DND-41 (cell line): ENCODE results near the gene PDE4D.
"Not testable (repeated sequence)": the region's sequence is repeated elsewhere in the genome, so short reads cannot be mapped to it uniquely, and the experiment has no call there.

ENCODE experiments used
- ATAC-seq: fragments of 200-7000 bp; cut with Tn5 transposase; 3 replicates; pipeline ENCODE4 v1.9.1; 2021; ENCODE audit warnings: low read depth; ENCODE audit not compliant: insufficient read depth
- DNase-seq: peaks from one replicate; pipeline ENCODE4 v3.0.0-alpha.2; 2020
- H2AFZ ChIP-seq: 2 replicates; pipeline ENCODE4 v1.6.0; 2012; ENCODE audit warnings: low read depth, low read length
- H3K27ac ChIP-seq: 2 replicates; pipeline ENCODE4 v1.5.1; 2012; ENCODE audit warnings: low read length, inconsistent platforms
- H3K27me3 ChIP-seq: fragments of 200-600 bp; sonication (generic); 2 replicates; pipeline ENCODE4 v1.6.0; 2012; ENCODE audit warnings: low read length, mild to moderate bottlenecking, inconsistent platforms; ENCODE audit not compliant: insufficient read depth, poor library complexity
- H3K36me3 ChIP-seq: 2 replicates; pipeline ENCODE4 v1.5.1; 2012; ENCODE audit warnings: low read length, inconsistent platforms; ENCODE audit not compliant: insufficient read depth
- H3K4me1 ChIP-seq: 2 replicates; pipeline ENCODE4 v1.5.1; 2012; ENCODE audit warnings: mild to moderate bottlenecking, low read length; ENCODE audit not compliant: insufficient read depth
- H3K4me2 ChIP-seq: 2 replicates; pipeline ENCODE4 v1.6.0; 2012; ENCODE audit warnings: mild to moderate bottlenecking, moderate library complexity, low read length, inconsistent platforms; ENCODE audit not compliant: insufficient read depth
- H3K4me3 ChIP-seq, 2 experiments: fragments of 200-600 bp in 1 of 2; shearing (Covaris generic) in 1 of 2; 2 replicates each; pipeline ENCODE4 v1.5.1; 2012 to 2016; ENCODE audit warnings: inconsistent platforms in 2 of 2, low read length in 2 of 2, mild to moderate bottlenecking in 2 of 2, low read depth in 1 of 2, moderate library complexity in 1 of 2
- H3K79me2 ChIP-seq: 2 replicates; pipeline ENCODE4 v1.6.0; 2012; ENCODE audit warnings: low read length, inconsistent platforms; ENCODE audit not compliant: insufficient read depth
- H3K9ac ChIP-seq: 2 replicates; pipeline ENCODE4 v1.6.0; 2012; ENCODE audit warnings: low read depth, mild to moderate bottlenecking, inconsistent platforms, low read length, moderate library complexity
- H3K9me3 ChIP-seq: 2 replicates; pipeline ENCODE4 v1.5.1; 2012; ENCODE audit warnings: low read length, moderate library complexity, mild to moderate bottlenecking, inconsistent platforms; ENCODE audit not compliant: insufficient read depth, severe bottlenecking
- H4K20me1 ChIP-seq: 2 replicates; pipeline ENCODE4 v1.6.0; 2012; ENCODE audit warnings: low read length; ENCODE audit not compliant: insufficient read depth
- CTCF ChIP-seq: IDR thresholded peaks from 2 replicates; pipeline ENCODE4 v1.5.1; 2012; ENCODE audit warnings: borderline replicate concordance, low read length, moderate library complexity, mild to moderate bottlenecking; ENCODE audit not compliant: poor library complexity, severe bottlenecking; ENCODE audit errors: extremely low read depth
- EZH2 ChIP-seq: IDR thresholded peaks from 3 replicates; pipeline ENCODE4 v1.6.1; 2012; ENCODE audit warnings: borderline replicate concordance, low read depth, mild to moderate bottlenecking, moderate library complexity, low read length, inconsistent platforms; ENCODE audit not compliant: severe bottlenecking

PDE4D gene

GRCh38 chr5:59303289-59303716, 590.2 kb downstream of the PDE4D start:
- H3K27ac ChIP-seq, H3K36me3 ChIP-seq, H2AFZ ChIP-seq, H3K9ac ChIP-seq, H3K4me1 ChIP-seq, H3K4me3 ChIP-seq, H3K9me3 ChIP-seq, H3K79me2 ChIP-seq, DNase-seq, ATAC-seq, H3K4me2 ChIP-seq, H3K27me3 ChIP-seq, H4K20me1 ChIP-seq: not testable (repeated sequence)

DNA sequence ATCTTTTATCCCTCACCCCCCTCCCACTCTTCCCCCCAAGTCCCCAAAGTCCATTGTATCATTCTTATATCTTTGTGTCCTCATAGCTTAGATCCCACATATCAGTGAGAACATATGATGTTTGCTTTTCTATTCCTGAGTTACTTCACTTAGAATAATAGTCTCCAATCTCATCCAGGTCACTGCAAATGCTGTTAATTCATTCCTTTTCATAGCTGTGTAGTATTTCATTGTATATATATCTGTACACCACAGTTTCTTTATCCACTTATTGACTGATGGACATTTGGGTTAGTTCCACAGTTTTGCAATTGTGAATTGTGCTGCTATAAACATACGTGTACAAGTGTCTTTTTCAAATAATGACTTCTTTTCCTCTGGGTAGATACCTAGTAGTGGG, 591.0 kb downstream of the PDE4D start:
- DNase-seq, H4K20me1 ChIP-seq, H3K4me1 ChIP-seq, H2AFZ ChIP-seq, H3K27ac ChIP-seq, H3K4me2 ChIP-seq, H3K27me3 ChIP-seq, H3K4me3 ChIP-seq, H3K9ac ChIP-seq, H3K36me3 ChIP-seq, ATAC-seq, H3K9me3 ChIP-seq, H3K79me2 ChIP-seq: not testable (repeated sequence)

GRCh38 chr5:59301727-59302126, 591.8 kb downstream of the PDE4D start:
- ATAC-seq = no peak
- no peaks in the 10 kb centered on the region for H3K36me3 ChIP-seq
- no peaks in the 10 kb centered on the region for H3K9me3 ChIP-seq
- H3K27me3 ChIP-seq = no peaks in the 10 kb centered on the region
- no peak for DNase-seq
- no peak for TF ChIP-seq EZH2
- no peak for TF ChIP-seq CTCF
- H3K4me3 ChIP-seq = no peak overlapping the region
- no peak overlapping the region for H3K27ac ChIP-seq
- no peaks in the 10 kb centered on the region for H4K20me1 ChIP-seq
- H3K79me2 ChIP-seq = no peaks in the 10 kb centered on the region
- no peaks in the 10 kb centered on the region for H3K4me1 ChIP-seq
- no peak overlapping the region for H3K4me2 ChIP-seq
- no peak overlapping the region for H2AFZ ChIP-seq
- no peak overlapping the region for H3K9ac ChIP-seq

DNA sequence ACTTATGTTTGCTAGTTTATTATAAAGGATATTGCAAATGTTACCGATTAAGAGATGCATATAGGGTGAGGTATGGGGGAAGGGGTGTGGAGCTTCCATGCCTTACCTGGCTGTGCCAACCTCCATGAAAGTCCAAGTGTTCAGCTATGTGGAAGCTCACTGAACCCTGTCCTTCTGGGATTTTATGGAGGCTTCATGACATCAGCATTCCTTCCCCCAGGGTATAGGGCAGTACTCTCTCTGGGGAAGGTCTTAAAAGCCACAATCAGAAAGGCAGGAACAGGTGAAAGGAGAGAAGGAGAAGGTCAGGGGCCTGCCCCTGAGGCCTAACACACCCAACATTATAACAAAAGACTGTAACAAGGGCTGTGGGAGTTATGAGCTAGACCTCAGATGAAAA, 592.6 kb downstream of the PDE4D start:
- no peak overlapping the region for H3K27ac ChIP-seq

More for the DNA sequence above, 592.6 kb downstream of the PDE4D start:
- TF ChIP-seq CTCF = no peak
- no peak for TF ChIP-seq EZH2
- Histone ChIP-seq H3K36me3 (no peaks in the 10 kb centered on the region), H3K27me3 (no peaks in the 10 kb centered on the region), H3K9me3 (no peaks in the 10 kb centered on the region), H3K9ac (no peak overlapping the region), H4K20me1 (no peaks in the 10 kb centered on the region), H2AFZ (no peak overlapping the region), H3K4me1 (no peaks in the 10 kb centered on the region), H3K4me2 (no peak overlapping the region), H3K4me3 (no peak overlapping the region), H3K79me2 (no peaks in the 10 kb centered on the region)
- no peak for ATAC-seq
- no peak for DNase-seq
